CD4-positive, CD25-positive, alpha-beta regulatory T cell (primary cell): ENCODE data around the gene AP1S1. TPM values are rescaled to one million over a fixed set of nuclear protein-coding genes. Genes with fewer than 3 reads are reported as not detected.
"Not testable (repeated sequence)": the region's sequence is repeated elsewhere in the genome, so short reads cannot be mapped to it uniquely, and the experiment has no call there.

Experiments
- ATAC-seq, 2 donors: fragments of 150-1000 bp; cut with Tn5 transposase; one replicate each; pipeline ENCODE4 v1.10.0; 2021; ENCODE audit warnings: low read depth in 2 of 2, moderate number of reproducible peaks in 2 of 2, moderate library complexity in 1 of 2
- DNase-seq, 3 donors: peaks; one replicate each; pipeline versions ENCODE4 v3.0.0 to v3.0.0-alpha.2; 2012 to 2022; ENCODE audit warnings: mixed read lengths in 1 of 3
- H3K27ac ChIP-seq: one replicate; pipeline ENCODE4 v1.7.0; 2013; ENCODE audit warnings: mild to moderate bottlenecking, low read length; ENCODE audit not compliant: insufficient read depth, poor library complexity, severe bottlenecking
- H3K27me3 ChIP-seq: one replicate; pipeline ENCODE4 v1.7.0; 2013; ENCODE audit warnings: low read length; ENCODE audit not compliant: control insufficient read depth, insufficient read depth
- H3K36me3 ChIP-seq: one replicate; pipeline ENCODE4 v1.7.0; 2013; ENCODE audit warnings: mild to moderate bottlenecking, low read length, moderate library complexity; ENCODE audit not compliant: control insufficient read depth, insufficient read depth
- H3K4me1 ChIP-seq: 2 replicates; pipeline ENCODE4 v1.7.0; 2013; ENCODE audit warnings: mild to moderate bottlenecking, low read length; ENCODE audit not compliant: insufficient read depth, control insufficient read depth, poor library complexity, severe bottlenecking
- H3K4me3 ChIP-seq: one replicate; pipeline ENCODE4 v1.7.0; 2013; ENCODE audit warnings: low read depth, mild to moderate bottlenecking, low read length, moderate library complexity
- H3K9me3 ChIP-seq, 2 experiments: 1 replicate in 1 of 2; 2 replicates in 1 of 2; pipeline ENCODE4 v1.7.0; 2013; ENCODE audit warnings: low read length in 2 of 2, mild to moderate bottlenecking in 1 of 2, moderate library complexity in 1 of 2; ENCODE audit not compliant: control insufficient read depth in 2 of 2
- H3K27ac Mint-ChIP-seq, 3 donors: one replicate each; pipeline ENCODE4 v1.8.0; 2020 to 2022; ENCODE audit warnings: mild to moderate bottlenecking in 3 of 3, mixed read lengths in 3 of 3, moderate library complexity in 2 of 3
- H3K27me3 Mint-ChIP-seq: one replicate; pipeline ENCODE4 v1.8.0; 2022; ENCODE audit warnings: mild to moderate bottlenecking, mixed read lengths
- H3K36me3 Mint-ChIP-seq: one replicate; pipeline ENCODE4 v1.8.0; 2020; ENCODE audit warnings: mixed read lengths
- H3K4me1 Mint-ChIP-seq, 4 donors: one replicate each; pipeline ENCODE4 v1.8.0; 2020 to 2022; ENCODE audit warnings: mixed read lengths in 4 of 4, mild to moderate bottlenecking in 1 of 4
- H3K4me3 Mint-ChIP-seq, 4 donors: one replicate each; pipeline ENCODE4 v1.8.0; 2020 to 2022; ENCODE audit warnings: mild to moderate bottlenecking in 4 of 4, mixed read lengths in 4 of 4, moderate library complexity in 3 of 4
- H3K9me3 Mint-ChIP-seq, 7 donors: one replicate each; pipeline ENCODE4 v1.8.0; 2020 to 2022; ENCODE audit warnings: mixed read lengths in 7 of 7, mild to moderate bottlenecking in 3 of 7, moderate library complexity in 2 of 7
- polyA plus RNA-seq, 4 donors: library from polyadenylated mRNA; unstranded; fragments of 300-500 nt; fragmentation: Illumina TruSeq; gene quantifications; one replicate each; pipeline ENCODE4 v1.2.3, GENCODE V29; 2021
- total RNA-seq: library from RNA; stranded (reverse); gene quantifications from one replicate; pipeline ENCODE4 v1.2.3, GENCODE V29; 2022

Gene AP1S1
- total and polyA plus RNA-seq, 5 donors from 2014 or later: 5.4 to 14.5 (median 7.1) TPM

- peak in 2 of 3 donors; percentile 21 to 78 for DNase-seq
- Mint-ChIP-seq H3K9me3 (peaks cover 0 to 2% (median 0%) of the 10 kb centered on the region in 7 donors), H3K4me1 (peaks cover 0 to 25% (median 12%) of the 10 kb centered on the region in 4 donors), H3K36me3 (no peaks in the 10 kb centered on the region), H3K27me3 (peaks cover 55% of the 10 kb centered on the region), H3K27ac (peak within 1 kb of the TSS in 2 of 3 donors; percentile 56 to 76), H3K4me3 (peak within 1 kb of the TSS; percentile 7 to 79 (median 40))
- peaks cover 12% of the 10 kb centered on the region for H3K27me3 ChIP-seq
- peak within 1 kb of the TSS; percentile 30 for H3K4me3 ChIP-seq
- H3K36me3 ChIP-seq: no peaks in the 10 kb centered on the region
- ATAC-seq: peak; percentile 80 to 81
- H3K9me3 ChIP-seq: no peaks in the 10 kb centered on the region
- H3K27ac ChIP-seq: no peak within 1 kb of the TSS
- peaks cover 10% of the 10 kb centered on the region for H3K4me1 ChIP-seq
These were observed 27.4 kb upstream of the AP1S1 start, which contains the start of gene SERPINE1 for GRCh38 chr7:101126651-101127459. Gene SERPINE1, plus strand, starts transcription at chr7:101127104. Its CDS starts 1,290 bp downstream, at chr7:101128394.

GRCh38 chr7:101127460-101128039 is 26.7 kb upstream of the AP1S1 start:
- H3K27me3 ChIP-seq: peaks cover 11% of the 10 kb centered on the region
- H3K27me3 Mint-ChIP-seq: peaks cover 49% of the 10 kb centered on the region
- no peak for ATAC-seq
- peak overlapping the region in 2 of 4 donors; percentile 33 to 79 for H3K4me3 Mint-ChIP-seq
- H3K9me3 Mint-ChIP-seq: peaks cover 0 to 2% (median 0%) of the 10 kb centered on the region in 7 donors
- peak overlapping the region in 2 of 3 donors; percentile 38 to 76 for H3K27ac Mint-ChIP-seq
- peaks cover 10% of the 10 kb centered on the region for H3K4me1 ChIP-seq
- no peaks in the 10 kb centered on the region for H3K36me3 Mint-ChIP-seq
- DNase-seq: no peak
- H3K4me3 ChIP-seq: no peak overlapping the region
- no peaks in the 10 kb centered on the region for H3K36me3 ChIP-seq
- H3K27ac ChIP-seq: no peak overlapping the region
- no peaks in the 10 kb centered on the region for H3K9me3 ChIP-seq
- peaks cover 0 to 25% (median 10%) of the 10 kb centered on the region in 4 donors for H3K4me1 Mint-ChIP-seq

DNA sequence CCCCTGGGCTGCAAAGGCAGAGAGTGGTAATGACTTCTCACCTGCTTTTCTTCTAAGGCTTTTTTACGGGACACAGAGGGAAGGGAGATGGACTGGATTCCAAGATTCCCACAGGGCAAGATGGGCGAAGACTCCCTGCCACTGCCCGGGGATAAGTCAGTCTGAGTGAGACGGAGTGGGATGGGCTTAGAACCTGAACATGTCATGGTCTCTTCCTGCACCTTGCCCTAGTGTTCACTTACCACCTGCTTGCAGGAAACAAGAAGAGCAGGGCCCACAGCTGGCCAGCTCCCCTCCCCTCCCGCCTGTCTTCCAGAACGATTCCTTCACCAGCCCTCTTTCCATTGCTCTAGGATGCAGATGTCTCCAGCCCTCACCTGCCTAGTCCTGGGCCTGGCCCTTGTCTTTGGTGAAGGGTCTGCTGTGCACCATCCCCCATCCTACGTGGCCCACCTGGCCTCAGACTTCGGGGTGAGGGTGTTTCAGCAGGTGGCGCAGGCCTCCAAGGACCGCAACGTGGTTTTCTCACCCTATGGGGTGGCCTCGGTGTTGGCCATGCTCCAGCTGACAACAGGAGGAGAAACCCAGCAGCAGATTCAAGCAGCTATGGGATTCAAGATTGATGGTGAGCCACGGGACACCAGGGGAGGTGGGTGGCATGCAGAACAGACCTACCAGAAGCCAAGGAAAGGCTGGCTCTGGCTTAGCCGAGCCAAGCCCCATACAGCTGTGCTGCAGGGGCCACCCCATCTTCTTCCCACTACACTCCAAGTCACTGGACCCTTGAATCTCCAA is 26.0 kb upstream of the AP1S1 start:
- no peak overlapping the region for H3K4me3 ChIP-seq
- peaks cover 42% of the 10 kb centered on the region for H3K27me3 Mint-ChIP-seq
- DNase-seq (no peak), ATAC-seq (no peak)
- no peak overlapping the region for H3K27ac ChIP-seq
- peaks cover 9% of the 10 kb centered on the region for H3K27me3 ChIP-seq
- no peaks in the 10 kb centered on the region for H3K9me3 ChIP-seq
- H3K27ac Mint-ChIP-seq: no peak overlapping the region
- no peak overlapping the region for H3K4me3 Mint-ChIP-seq
- H3K36me3 ChIP-seq: no peaks in the 10 kb centered on the region
- peaks cover 10% of the 10 kb centered on the region for H3K4me1 ChIP-seq
- peaks cover 0 to 2% (median 0%) of the 10 kb centered on the region in 7 donors for H3K9me3 Mint-ChIP-seq
- peaks cover 0 to 25% (median 10%) of the 10 kb centered on the region in 4 donors for H3K4me1 Mint-ChIP-seq
- no peaks in the 10 kb centered on the region for H3K36me3 Mint-ChIP-seq

- Histone ChIP-seq H3K27ac (no peak overlapping the region), H3K4me3 (no peak overlapping the region), H3K36me3 (no peaks in the 10 kb centered on the region), H3K9me3 (no peaks in the 10 kb centered on the region), H3K27me3 (peaks cover 5% of the 10 kb centered on the region), H3K4me1 (peaks cover 10% of the 10 kb centered on the region)
- Mint-ChIP-seq H3K27ac (no peak overlapping the region), H3K9me3 (peaks cover 0 to 2% (median 0%) of the 10 kb centered on the region in 7 donors), H3K36me3 (no peaks in the 10 kb centered on the region), H3K4me1 (peaks cover 0 to 23% (median 9%) of the 10 kb centered on the region in 4 donors), H3K27me3 (peaks cover 46% of the 10 kb centered on the region), H3K4me3 (no peak overlapping the region)
- DNase-seq: no peak
- no peak for ATAC-seq
These were observed 24.6 kb upstream of the AP1S1 start for GRCh38 chr7:101129603-101130117.

DNA sequence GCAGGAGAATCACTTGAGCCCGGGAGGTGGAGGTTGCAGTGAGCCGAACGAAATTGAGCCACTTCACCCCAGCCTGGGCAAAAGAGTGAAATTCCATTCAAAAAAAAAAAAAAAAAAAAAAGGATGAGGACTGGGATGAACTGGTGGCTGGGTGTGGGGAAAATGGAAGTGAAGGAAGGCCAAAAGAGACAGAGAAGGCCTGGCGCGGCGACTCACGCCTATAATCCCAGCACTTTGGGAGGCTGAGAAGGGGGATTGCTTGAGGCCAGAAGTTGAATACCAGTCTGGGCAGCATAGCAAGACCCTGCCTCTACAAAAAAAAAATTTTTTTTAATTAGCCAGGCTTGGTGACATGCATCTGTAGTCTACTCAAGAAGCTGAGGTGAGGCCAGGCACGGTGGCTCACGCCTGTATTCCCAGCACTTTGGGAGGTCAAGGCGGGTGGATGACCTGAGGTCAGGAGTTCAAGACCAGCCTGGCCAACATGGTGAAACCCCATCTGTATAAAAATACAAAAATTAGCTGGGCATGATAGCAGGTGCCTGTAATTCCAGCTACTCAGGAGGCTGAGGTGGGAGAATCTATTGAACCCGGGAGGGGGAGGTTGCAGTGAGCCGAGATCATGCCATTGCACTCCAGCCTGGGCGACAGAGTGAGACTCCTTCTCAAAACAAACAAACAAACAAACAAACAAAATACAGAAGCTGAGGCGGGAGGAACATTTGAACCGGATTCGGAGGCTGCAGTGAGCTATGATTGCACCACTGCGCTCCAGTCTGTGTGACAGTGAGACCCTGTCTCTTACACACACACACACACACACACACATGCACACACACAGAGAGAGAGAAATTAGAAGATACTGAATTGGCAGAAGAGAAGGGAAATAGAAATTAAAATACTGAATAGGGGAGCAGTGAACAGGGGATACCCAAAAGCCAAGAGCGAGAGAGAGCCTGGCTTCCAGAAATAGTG is 21.4 kb upstream of the AP1S1 start:
- not testable (repeated sequence) for H3K4me3 ChIP-seq, H3K9me3 Mint-ChIP-seq, H3K36me3 ChIP-seq, H3K4me1 Mint-ChIP-seq, H3K9me3 ChIP-seq, H3K36me3 Mint-ChIP-seq, ATAC-seq, H3K27ac ChIP-seq, H3K4me1 ChIP-seq, H3K27me3 ChIP-seq, DNase-seq, H3K4me3 Mint-ChIP-seq
- H3K27me3 Mint-ChIP-seq: peaks cover 40% of the 10 kb centered on the region
- peak overlapping the region in 1 of 3 donors; percentile 67 for H3K27ac Mint-ChIP-seq

GRCh38 chr7:101133621-101134398 is 20.5 kb upstream of the AP1S1 start:
- Histone ChIP-seq H3K4me3 (no peak overlapping the region), H3K27ac (no peak overlapping the region), H3K9me3 (no peaks in the 10 kb centered on the region), H3K27me3 (no peaks in the 10 kb centered on the region), H3K36me3 (no peaks in the 10 kb centered on the region), H3K4me1 (peaks cover 6% of the 10 kb centered on the region)
- ATAC-seq (no peak), DNase-seq (no peak)
- H3K27me3 Mint-ChIP-seq: peaks cover 41% of the 10 kb centered on the region
- no peak overlapping the region for H3K4me3 Mint-ChIP-seq
- H3K27ac Mint-ChIP-seq: no peak overlapping the region
- peaks cover 0 to 10% (median 3%) of the 10 kb centered on the region in 4 donors for H3K4me1 Mint-ChIP-seq
- no peaks in the 10 kb centered on the region for H3K9me3 Mint-ChIP-seq
- H3K36me3 Mint-ChIP-seq: no peaks in the 10 kb centered on the region
